ENCODE measurements around the gene ITIH2. TPM values are rescaled to one million over a fixed set of nuclear protein-coding genes. Genes with fewer than 3 reads are reported as not detected.

ITIH2 gene
- total and polyA plus RNA-seq, 8 donors, result 0.05 to 3.3 TPM; not detected in 6

DNA sequence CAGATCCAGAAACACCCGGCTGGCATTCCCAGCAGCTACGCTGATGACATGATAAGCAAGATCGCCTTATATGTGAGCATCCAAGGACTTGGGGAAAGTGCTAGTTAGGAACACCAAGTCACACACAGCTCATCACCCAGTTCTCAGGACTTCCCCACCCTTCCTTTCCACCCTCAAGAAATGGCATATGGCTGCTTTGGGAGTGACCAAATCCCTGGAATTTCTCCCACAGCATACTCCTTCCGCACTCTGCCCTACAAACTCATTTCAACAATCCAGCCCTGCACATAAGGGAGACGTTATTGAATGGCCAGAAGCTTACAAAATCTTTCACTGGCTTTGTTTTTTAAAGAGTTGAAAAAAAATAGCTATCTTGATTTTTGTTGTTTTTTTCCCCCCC lies 40.6 kb upstream of the ITIH2 start:
- Histone ChIP-seq H3K27me3 (peaks cover 0 to 60% (median 32%) of the 10 kb centered on the region in 3 donors), H3K27ac (no peak overlapping the region), H3K36me3 (no peaks in the 10 kb centered on the region), H3K4me1 (peaks cover 0 to 41% (median 17%) of the 10 kb centered on the region in 4 donors), H3K4me3 (no peak overlapping the region), H3K9me3 (no peaks in the 10 kb centered on the region)
- TF ChIP-seq POLR2AphosphoS5 (IDR thresholded peaks at IDR 0.05) (no peak), CTCF (IDR thresholded peaks at IDR 0.05) (no peak), EP300 (IDR thresholded peaks at IDR 0.05) (no peak), POLR2A (IDR thresholded peaks at IDR 0.05) (no peak)
- WGBS, 5 donors, result 65 to 87% (median 80%) methylated on average over 5 of the region's 5 CpGs
- DNase-seq, result no peak
- intact Hi-C loops (cut with DNase I; ENCODE audit: low total_unique reads), result no loop called here

GRCh38 chr10:7664707-7665106 lies 38.4 kb upstream of the ITIH2 start:
- no peaks in the 10 kb centered on the region for H3K36me3 ChIP-seq
- TF ChIP-seq POLR2AphosphoS5 (IDR thresholded peaks at IDR 0.05) (no peak), CTCF (IDR thresholded peaks at IDR 0.05) (no peak), EP300 (IDR thresholded peaks at IDR 0.05) (no peak), POLR2A (IDR thresholded peaks at IDR 0.05) (no peak)
- no peak overlapping the region for H3K4me3 ChIP-seq
- intact Hi-C loops (cut with DNase I; ENCODE audit: low total_unique reads), result no loop called here
- H3K4me1 ChIP-seq, result peaks cover 0 to 38% (median 24%) of the 10 kb centered on the region in 4 donors
- H3K9me3 ChIP-seq, result no peaks in the 10 kb centered on the region
- DNase-seq, result no peak
- 52 to 68% (median 59%) methylated on average over 2 of the region's 2 CpGs for WGBS, 5 donors
- peak overlapping the region in 1 of 5 donors; percentile 77 for H3K27ac ChIP-seq
- H3K27me3 ChIP-seq, result peaks cover 0 to 78% (median 42%) of the 10 kb centered on the region in 3 donors

- intact Hi-C loops (cut with DNase I; ENCODE audit: low total_unique reads), result no loop called here
- peak overlapping the region in 2 of 5 donors; percentile 76 to 77 for H3K27ac ChIP-seq
Measured at GRCh38 chr10:7665767-7666166, 37.3 kb upstream of the ITIH2 start.

GRCh38 chr10:7666253-7667023 lies 36.7 kb upstream of the ITIH2 start, which contains the start of gene ITIH5:
Gene ITIH5, minus strand, starts transcription at chr10:7666966. Its CDS starts 74 bp downstream, at chr10:7666892.
- no peaks in the 10 kb centered on the region for H3K9me3 ChIP-seq
- WGBS, 5 donors, result 1 to 4% (median 2%) methylated on average over 19 to 54 of the region's 54 CpGs
- TF ChIP-seq EP300 (IDR thresholded peaks at IDR 0.05) (no peak), POLR2A (IDR thresholded peaks at IDR 0.05) (no peak), CTCF (IDR thresholded peaks at IDR 0.05) (no peak), POLR2AphosphoS5 (IDR thresholded peaks at IDR 0.05) (no peak)

More at GRCh38 chr10:7665767-7666166, 37.3 kb upstream of the ITIH2 start:
- peak in 1 of 2 donors; percentile 41 for DNase-seq
- Histone ChIP-seq H3K36me3 (no peaks in the 10 kb centered on the region), H3K9me3 (no peaks in the 10 kb centered on the region), H3K27me3 (peaks cover 0 to 82% (median 42%) of the 10 kb centered on the region in 3 donors), H3K4me3 (peak overlapping the region; percentile 68 to 76 (median 70)), H3K4me1 (peaks cover 0 to 33% (median 24%) of the 10 kb centered on the region in 4 donors)
- 7 to 18% (median 9%) methylated on average over 6 of the region's 6 CpGs for WGBS, 5 donors
- TF ChIP-seq POLR2AphosphoS5 (IDR thresholded peaks at IDR 0.05) (no peak), POLR2A (IDR thresholded peaks at IDR 0.05) (no peak), EP300 (IDR thresholded peaks at IDR 0.05) (no peak), CTCF (IDR thresholded peaks at IDR 0.05) (no peak)

More at GRCh38 chr10:7666253-7667023, 36.7 kb upstream of the ITIH2 start, which contains the start of gene ITIH5:
- intact Hi-C loops (cut with DNase I; ENCODE audit: low total_unique reads), result no loop called here
- Histone ChIP-seq H3K4me1 (peaks cover 0 to 33% (median 24%) of the 10 kb centered on the region in 4 donors), H3K36me3 (no peaks in the 10 kb centered on the region), H3K27ac (peak within 1 kb of the TSS; percentile 13 to 77 (median 57)), H3K4me3 (peak within 1 kb of the TSS; percentile 68 to 76 (median 70)), H3K27me3 (peaks cover 0 to 87% (median 38%) of the 10 kb centered on the region in 3 donors)
- DNase-seq, result peak in 1 of 2 donors; percentile 48

All from stomach (tissue), 9 donors.